SIG-M5 (cell line): Measurements from ENCODE around the gene ARHGEF10L.
"Not testable (repeated sequence)": the region's sequence is repeated elsewhere in the genome, so short reads cannot be mapped to it uniquely, and the experiment has no call there.

Experiments used
- DNase-seq: peaks from one replicate; lab custom pipeline; 2025; lab: John Stamatoyannopoulos, UW

ARHGEF10L gene

GRCh38 chr1:17743925-17744324 lies 204.4 kb downstream of the ARHGEF10L start:
- no peak for DNase-seq

GRCh38 chr1:17744666-17745478 lies 205.4 kb downstream of the ARHGEF10L start:
- DNase-seq: no peak

GRCh38 chr1:17745479-17745955 lies 206.0 kb downstream of the ARHGEF10L start:
- DNase-seq: no peak

- DNase-seq: not testable (repeated sequence)
These were observed 206.8 kb downstream of the ARHGEF10L start for GRCh38 chr1:17746281-17746680.

- DNase-seq: no peak
These were observed 207.4 kb downstream of the ARHGEF10L start for GRCh38 chr1:17746920-17747319.
